ENCODE measurements around the gene PRPF38A. TPM values are rescaled to one million over a fixed set of nuclear protein-coding genes. Genes with fewer than 3 reads are reported as not detected.

Gene PRPF38A
- total RNA-seq, 1 experiment from 2014 or later, result 89.9 TPM

- H3K4ac ChIP-seq (ENCODE audit: low read depth, low read length), result no peak overlapping the region
- no peak overlapping the region for H3K27ac ChIP-seq (ENCODE audit: insufficient read length, low read depth, low read length)
- H3K18ac ChIP-seq (ENCODE audit: insufficient read length, low read depth, low read length), result no peak overlapping the region
- no peak overlapping the region for H2BK120ac ChIP-seq (ENCODE audit: low read depth, low read length, poor library complexity, severe bottlenecking)
- peaks cover 2% of the 10 kb centered on the region for H3K79me1 ChIP-seq (ENCODE audit: insufficient read depth, low read depth, low read length, poor library complexity, severe bottlenecking)
- Mint-ChIP-seq H3K4me3 (no peak overlapping the region), H3K9me3 (no peaks in the 10 kb centered on the region; a peak in 1 of 5 replicates), H3K36me3 (ENCODE audit: insufficient read depth in 1 of 3, low read depth in 3 of 3) (peaks cover 42 to 69% (median 63%) of the 10 kb centered on the region in 3 experiments), H3K27me3 (ENCODE audit: low read depth) (no peaks in the 10 kb centered on the region), H3K27ac (no peak overlapping the region), H3K4me1 (peaks cover 14 to 16% of the 10 kb centered on the region in 2 experiments)
- no peak overlapping the region for H2BK20ac ChIP-seq (ENCODE audit: low read depth, low read length, poor library complexity, severe bottlenecking)
- no peak overlapping the region for H4K91ac ChIP-seq (ENCODE audit: insufficient read length, low read depth, low read length)
- H3K79me2 ChIP-seq (ENCODE audit: insufficient read depth, low read length), result peaks cover 11% of the 10 kb centered on the region; the same call in 1 of the 2 replicates
- no peaks in the 10 kb centered on the region for H3K27me3 ChIP-seq (ENCODE audit: insufficient read depth, low read length)
- no peak overlapping the region for H2BK15ac ChIP-seq (ENCODE audit: low read depth, low read length)
- no peak overlapping the region for H2AFZ ChIP-seq (ENCODE audit: low read length)
- no peak overlapping the region for H2AK5ac ChIP-seq (ENCODE audit: insufficient read length, low read length)
- no peak for DNase-seq
- H4K20me1 ChIP-seq (ENCODE audit: control insufficient read depth, insufficient read depth, insufficient read length), result no peaks in the 10 kb centered on the region
- no peak for TF ChIP-seq CTCF (conservative IDR thresholded peaks at IDR 0.05)
- H3K4me1 ChIP-seq (ENCODE audit: insufficient read depth, low read length), result no peaks in the 10 kb centered on the region
- H2BK12ac ChIP-seq (ENCODE audit: insufficient read length, low read depth, low read length), result no peak overlapping the region
- no peaks in the 10 kb centered on the region for H3K9me3 ChIP-seq (ENCODE audit: control insufficient read depth, low read depth, low read length)
- H3K56ac ChIP-seq (ENCODE audit: insufficient read length, low read depth, low read length), result no peak overlapping the region
- no peak overlapping the region for H3K23ac ChIP-seq (ENCODE audit: insufficient read length, low read depth, low read length)
- no peak overlapping the region for H3T11ph ChIP-seq (ENCODE audit: low read length)
- H3K9ac ChIP-seq (ENCODE audit: extremely low read depth, insufficient read length, low read length), result no peak overlapping the region
- peaks cover 5% of the 10 kb centered on the region for H3K23me2 ChIP-seq (ENCODE audit: insufficient read length, low read depth, low read length, poor library complexity, severe bottlenecking)
- H3K14ac ChIP-seq (ENCODE audit: insufficient read depth, low read length), result no peak overlapping the region
- no peak overlapping the region for H4K8ac ChIP-seq (replicated peaks; ENCODE audit: insufficient read length, low read depth, low read length)
- H3K4me2 ChIP-seq (ENCODE audit: insufficient read depth, insufficient read length, low read length), result no peak overlapping the region
- H4K5ac ChIP-seq (ENCODE audit: insufficient read length, low read depth, low read length), result no peak overlapping the region
- no CpG with 5 or more reads among the region's 6 CpGs for WGBS (ENCODE audit: extremely low coverage, insufficient read length, low lambda C conversion rate)
- H2BK5ac ChIP-seq (ENCODE audit: insufficient read length, low read length), result no peak overlapping the region
Observed at GRCh38 chr1:52400131-52400530, 4.3 kb upstream of the PRPF38A start.
